T-helper 2 cell (primary cell): ENCODE measurements around the gene ZRANB1.

Experiments
- DNase-seq, 5 experiments: peaks; one replicate each; pipeline versions ENCODE4 v3.0.0 to v3.0.0-alpha.2; 2012 to 2022

The ZRANB1 gene

DNA sequence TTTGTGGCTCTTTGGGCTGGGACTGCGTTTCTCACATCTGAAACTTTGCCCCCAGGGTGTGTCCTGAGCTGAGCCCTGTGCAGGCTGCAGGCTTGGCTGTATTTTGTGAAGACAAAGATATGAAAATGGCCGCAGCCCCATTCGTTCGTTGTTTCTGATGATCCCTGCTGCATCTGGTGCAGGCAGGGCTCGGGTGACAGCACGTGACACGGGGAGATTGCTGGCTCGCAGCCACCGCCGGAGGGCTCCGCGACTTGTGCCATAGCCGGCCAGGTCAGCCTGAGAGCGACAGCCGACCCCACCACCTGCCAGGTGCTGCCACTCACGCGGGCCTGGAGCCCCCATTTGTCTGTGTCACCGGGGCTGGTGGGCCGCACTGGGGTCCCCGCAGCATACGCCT is 81.3 kb downstream of the ZRANB1 start:
- no peak for DNase-seq

GRCh38 chr10:125023862-125024496 is 82.1 kb downstream of the ZRANB1 start:
- no peak for DNase-seq

GRCh38 chr10:125024497-125025234 is 82.7 kb downstream of the ZRANB1 start:
- DNase-seq, result no peak

- no peak for DNase-seq
These were observed 83.4 kb downstream of the ZRANB1 start for GRCh38 chr10:125025341-125025740.

- no peak for DNase-seq
These were observed 84.4 kb downstream of the ZRANB1 start for GRCh38 chr10:125026036-125026931.

DNA sequence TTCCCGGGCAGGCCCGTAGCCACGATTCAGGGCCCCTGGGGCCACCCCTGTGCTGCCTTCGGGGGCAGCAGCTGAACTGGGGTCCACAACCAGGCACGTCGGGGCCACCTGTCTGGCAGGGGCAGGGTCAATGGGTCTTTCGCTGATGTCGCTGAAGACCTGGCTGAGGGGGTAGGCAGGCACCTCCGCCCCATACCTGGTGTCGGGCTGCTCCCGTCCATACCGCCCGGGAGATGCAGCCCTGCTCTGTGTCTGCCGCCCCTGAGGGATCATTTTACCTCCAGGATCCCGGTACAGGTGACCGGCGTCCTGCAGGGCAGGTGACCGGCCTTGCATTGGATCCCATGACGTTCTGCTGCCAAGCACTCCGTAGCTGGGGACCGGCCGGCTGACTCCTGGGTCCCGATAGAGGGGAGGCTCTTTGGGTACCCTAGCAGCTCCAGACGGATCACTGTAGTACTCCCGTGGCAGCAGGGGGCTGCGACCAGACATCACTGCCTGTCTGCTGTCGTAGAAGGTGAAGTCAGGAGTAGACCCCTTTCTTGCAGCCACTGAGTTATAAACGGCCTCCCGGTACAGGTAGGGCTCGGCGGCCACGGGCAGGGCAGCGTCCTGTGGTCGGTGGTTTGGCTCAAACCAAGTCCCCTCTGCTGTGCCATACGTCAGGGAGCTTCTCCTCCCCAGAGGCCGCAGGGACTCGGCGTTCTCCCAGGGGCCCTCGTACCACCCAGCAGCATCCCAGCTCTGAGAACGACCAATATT is 85.2 kb downstream of the ZRANB1 start:
- DNase-seq, result no peak

- no peak for DNase-seq
These were observed 86.2 kb downstream of the ZRANB1 start for GRCh38 chr10:125027871-125028869.

DNA sequence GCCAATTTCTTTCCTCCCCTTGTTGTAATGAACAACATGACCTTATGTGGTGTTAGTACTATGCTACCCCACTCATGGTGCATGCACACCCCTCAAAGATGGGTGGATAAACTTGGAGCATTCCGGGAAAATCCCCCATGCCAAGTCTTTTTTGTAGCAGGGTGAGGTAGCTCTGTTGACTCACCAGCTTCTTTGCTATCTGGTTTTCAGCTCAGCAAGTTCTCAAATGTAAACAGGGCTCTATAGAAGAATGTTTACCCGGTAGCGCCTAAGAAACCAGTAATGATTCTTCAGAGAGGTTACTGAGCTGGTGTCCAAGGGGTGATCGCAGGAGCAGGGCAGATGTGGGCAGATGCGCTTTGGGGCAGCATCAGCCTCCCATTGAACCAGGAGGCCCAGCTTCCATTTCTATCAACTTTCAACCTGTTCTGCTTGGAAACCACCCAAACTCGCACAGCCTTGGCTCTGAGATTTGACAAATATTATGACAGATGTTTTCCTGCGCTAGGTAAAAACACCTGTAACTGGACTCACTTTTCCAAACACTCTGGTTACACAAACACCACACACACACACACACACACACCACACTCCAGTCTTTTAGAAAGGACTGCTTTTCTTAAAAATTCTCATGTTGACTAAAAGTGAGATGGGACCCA is 87.8 kb downstream of the ZRANB1 start:
- no peak for DNase-seq

DNA sequence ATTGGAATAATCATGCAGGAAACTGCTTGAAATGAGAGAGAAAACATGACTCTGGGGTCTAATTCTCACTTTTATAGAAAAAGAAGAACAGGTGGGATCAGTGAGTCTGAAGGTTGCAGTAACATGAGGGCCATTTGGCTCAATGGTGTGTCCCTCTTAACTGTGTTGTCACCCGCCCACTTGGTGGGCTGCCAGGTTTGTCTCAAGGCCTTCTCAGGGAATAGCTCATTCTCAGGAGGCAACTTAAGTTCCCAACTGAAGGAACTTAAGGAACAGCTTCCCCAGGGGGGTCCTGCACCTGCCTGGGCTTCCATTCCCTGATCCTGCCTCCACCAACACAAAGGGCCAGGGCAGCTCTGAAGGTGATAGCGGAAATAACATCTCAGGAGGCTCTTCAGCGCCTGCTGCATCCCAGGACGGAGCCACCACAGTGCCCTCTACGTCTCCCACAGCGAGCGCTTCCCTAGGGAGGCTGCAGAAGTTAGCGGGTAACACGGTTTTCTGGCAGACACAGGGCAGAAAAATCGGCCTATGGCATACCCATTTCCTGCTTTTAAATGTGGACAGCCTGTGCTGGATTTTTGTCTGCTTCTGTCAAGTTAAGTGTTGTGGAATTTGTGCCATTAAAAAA is 88.8 kb downstream of the ZRANB1 start:
- DNase-seq, result no peak

GRCh38 chr10:125032474-125033020 is 90.6 kb downstream of the ZRANB1 start:
- DNase-seq, result no peak

- no peak for DNase-seq
These were observed 91.4 kb downstream of the ZRANB1 start for GRCh38 chr10:125033146-125033924.

- DNase-seq, result no peak
These were observed 92.8 kb downstream of the ZRANB1 start for GRCh38 chr10:125034675-125035074.

- DNase-seq, result no peak
These were observed 93.2 kb downstream of the ZRANB1 start for GRCh38 chr10:125035136-125035535.

DNA sequence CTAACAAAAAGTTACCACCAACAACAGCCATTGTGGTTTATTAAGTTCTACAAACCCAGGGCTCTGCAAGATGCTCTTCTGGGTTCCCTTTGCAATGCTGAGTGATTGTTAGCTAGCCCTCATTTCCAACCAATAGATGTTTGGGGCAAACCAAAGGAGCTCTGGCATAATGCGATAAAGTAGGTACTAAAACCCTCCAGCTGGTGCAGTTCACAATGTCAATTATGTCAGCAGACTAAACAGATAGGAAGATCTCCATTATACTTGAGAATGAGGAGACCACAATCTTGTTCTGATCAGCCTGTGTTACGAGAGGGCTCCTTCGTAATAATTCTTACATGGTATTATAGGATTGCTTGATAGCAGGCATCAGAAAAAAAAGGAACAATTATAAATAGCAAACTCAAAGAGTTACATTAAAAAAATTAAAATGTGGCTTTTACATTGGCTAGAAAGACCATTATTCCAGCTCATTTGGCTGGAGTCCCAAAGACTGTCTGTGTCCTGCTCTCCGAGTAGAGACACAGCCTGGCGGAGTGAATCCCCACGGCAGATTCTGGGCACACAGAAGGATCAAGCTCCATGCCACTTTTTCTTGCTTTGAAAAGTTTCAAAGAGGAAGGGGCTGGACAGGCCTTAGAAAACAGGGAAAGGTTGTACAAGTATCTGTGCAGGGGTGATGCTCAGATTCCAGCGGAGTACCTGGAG is 93.8 kb downstream of the ZRANB1 start:
- DNase-seq, result no peak

DNA sequence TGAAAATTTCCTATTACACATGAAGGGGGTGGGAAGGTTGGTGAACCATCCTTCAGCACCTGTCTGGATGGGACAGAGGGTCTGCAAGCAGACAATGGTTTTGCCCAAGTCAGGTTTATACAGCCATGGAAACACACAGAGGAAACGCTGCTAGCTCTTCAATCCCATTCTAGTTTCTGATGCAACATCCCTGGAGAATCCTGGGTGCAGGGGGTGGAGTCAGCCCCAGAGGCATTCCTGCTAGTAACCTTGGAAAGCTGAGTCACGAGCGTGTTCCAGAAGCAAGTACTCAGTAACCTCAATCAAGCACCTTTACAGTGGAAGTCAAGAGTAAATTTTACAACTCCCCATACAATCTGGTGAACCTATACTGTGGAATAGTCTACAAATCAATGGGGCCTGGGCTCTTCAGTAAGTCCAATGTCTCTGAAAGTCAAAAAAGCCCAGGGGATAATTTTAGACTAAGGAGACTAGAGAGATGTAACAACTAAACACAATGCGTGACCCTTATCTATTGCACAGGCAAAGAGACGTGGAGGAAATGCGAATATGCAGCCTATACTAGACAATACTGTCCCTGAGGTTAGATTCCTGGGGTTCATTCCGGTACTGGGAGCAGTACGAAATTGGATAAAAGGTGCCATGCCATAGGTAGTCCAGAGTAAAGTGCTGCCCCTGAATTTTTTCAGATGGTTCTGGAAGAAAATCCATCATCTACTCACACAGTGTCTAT is 95.4 kb downstream of the ZRANB1 start:
- DNase-seq, result no peak
